GM18519 (cell line): Measurements from ENCODE around the gene PDIA5.

Experiments
- ATAC-seq: cut with Tn5 transposase; IDR thresholded peaks from one replicate; pipeline ENCODE4 v1.9.1; 2021; ENCODE audit warnings: mild to moderate bottlenecking, moderate library complexity; ENCODE audit not compliant: unreplicated experiment, low FRiP score

Gene PDIA5

GRCh38 chr3:123070510-123070909 lies 3.7 kb downstream of the PDIA5 start:
- ATAC-seq = no peak

GRCh38 chr3:123071146-123071545 lies 4.3 kb downstream of the PDIA5 start:
- no peak for ATAC-seq

GRCh38 chr3:123071581-123071980 lies 4.8 kb downstream of the PDIA5 start:
- no peak for ATAC-seq

GRCh38 chr3:123072152-123072551 lies 5.3 kb downstream of the PDIA5 start:
- ATAC-seq = no peak

DNA sequence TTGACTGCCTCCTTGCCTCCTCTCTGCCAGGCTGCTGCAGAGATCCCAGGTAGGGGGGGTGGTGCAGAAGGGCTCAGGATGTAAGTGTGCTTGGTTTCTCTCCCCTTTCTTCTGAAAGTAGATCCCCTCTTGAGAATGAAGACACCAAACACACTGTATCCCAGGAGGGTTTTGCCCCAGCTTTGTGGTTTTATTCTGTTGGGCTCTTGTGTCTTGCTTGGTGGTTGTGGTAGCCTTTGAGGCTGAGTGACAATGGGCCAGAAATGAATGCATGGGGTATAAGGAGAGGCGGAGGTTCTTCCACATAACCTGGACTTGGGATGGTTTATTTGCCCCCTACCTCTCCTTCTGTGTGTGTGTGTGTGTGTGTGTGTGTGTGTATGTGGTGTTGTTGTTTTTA lies 5.7 kb downstream of the PDIA5 start:
- no peak for ATAC-seq

DNA sequence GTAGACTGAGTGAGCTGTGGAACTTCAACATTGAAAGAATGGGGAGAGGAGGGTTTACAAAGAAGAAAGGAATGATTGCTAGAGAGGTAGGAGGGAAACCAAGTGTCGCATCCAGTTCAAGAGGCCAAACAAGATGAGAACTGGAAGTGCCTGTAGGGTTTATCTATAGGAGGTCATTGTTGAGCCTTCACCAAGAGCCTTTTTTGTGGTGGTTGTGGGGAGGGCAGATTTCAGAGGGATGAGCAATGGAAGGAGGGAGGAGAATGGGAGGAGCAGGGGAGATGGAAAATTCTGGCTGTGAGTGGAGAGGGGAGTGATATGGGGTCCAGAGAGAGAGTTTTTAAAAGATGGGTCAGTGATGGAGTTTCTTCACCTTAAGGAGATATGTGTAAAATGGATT lies 8.5 kb downstream of the PDIA5 start:
- no peak for ATAC-seq

- no peak for ATAC-seq
Measured at GRCh38 chr3:123076112-123076495, 9.3 kb downstream of the PDIA5 start.

DNA sequence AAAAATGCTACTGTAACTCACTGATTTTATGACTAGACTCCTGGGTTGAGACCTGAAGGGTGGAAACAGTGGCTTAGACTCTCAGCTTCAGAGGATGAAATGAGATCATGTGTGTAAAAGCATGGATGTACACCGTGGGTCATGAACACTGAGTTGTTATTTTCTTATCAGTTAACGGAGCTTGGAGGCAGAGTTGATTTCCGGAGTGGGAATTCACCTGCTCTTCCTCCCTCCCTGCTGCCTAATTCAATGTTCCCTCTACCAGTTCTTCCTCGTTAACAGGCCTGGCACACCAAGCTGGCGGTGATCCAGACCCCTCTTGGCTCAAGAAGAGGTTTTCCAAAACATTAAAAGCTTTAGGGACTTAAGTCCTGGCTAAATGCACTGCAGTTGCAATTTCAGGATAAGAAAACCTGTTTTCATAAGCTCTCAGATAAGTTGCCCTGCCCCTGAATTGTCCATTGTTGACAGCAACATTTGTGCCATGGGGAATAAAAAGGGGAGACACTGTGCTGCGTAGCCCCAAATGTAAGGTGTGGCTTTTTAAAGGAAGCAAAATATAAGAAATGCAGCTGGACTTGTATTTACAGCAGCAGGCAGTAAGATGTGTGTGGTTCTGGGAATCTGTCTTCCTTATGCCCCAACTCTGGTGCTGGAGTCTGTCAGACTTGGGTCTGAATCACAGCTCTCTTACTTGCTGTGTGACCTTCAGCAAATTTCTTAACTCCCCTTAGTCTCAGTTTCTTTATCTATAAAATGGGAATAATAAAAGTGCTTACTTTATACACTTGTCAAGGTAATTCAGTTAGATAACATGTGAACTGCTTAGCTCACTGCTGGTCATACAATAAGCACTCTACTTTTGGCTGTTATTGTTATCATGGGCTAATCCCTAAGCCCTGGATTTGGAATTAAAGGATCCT lies 9.9 kb downstream of the PDIA5 start:
- no peak for ATAC-seq

DNA sequence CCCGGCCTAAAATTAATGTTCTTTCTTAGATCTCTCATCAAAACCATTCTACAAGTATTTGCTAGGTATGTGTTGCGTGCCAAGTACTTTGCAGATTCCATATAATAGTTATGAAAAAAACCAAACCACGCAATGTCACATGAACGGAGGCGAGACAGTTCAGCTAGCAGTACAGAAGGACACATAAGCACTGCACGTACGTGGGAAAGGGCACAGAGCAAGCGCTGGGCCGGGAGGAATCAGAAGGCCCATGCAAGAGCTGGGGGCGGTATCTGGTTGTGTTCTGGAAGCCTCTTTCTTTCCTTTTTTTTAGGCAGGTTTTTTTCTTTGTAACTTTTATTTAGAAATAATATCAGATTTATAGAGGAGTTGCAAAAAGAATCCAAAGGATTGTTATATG lies 11.3 kb downstream of the PDIA5 start:
- ATAC-seq = no peak

GRCh38 chr3:123080864-123081562 lies 14.2 kb downstream of the PDIA5 start:
- ATAC-seq = no peak

DNA sequence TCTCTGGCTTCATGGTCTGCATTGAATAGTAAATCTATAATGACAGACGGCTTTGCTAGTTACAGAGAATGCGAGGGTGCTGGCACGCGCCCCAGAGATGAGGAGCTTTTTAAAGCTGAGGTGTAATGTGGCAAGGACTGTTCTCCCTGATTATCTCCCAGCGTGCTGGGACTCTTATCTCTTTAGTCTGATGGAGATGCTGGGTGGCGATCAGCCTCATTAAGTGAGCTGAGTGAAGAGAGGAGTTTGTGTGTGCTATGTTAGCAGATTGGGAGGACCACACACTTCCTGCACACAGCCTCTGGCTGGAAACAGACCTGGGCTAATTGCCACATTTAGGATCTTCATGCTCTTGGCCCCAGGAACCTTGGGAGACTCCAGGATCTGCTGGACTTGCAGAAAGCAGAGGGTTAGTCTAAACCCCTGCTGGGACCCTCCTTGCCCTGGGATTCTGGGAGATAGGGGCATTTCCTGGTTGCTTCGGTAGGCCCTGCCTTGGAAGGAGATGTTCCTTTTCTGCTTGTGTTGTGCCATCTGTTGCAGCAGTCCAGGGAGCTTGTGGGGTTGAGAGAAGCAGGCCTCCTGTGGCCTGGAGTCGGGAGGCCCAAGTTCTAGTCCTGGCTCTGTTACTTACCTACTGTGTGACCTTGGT lies 15.0 kb downstream of the PDIA5 start:
- no peak for ATAC-seq

GRCh38 chr3:123082370-123083065 lies 15.7 kb downstream of the PDIA5 start:
- ATAC-seq = no peak

GRCh38 chr3:123083383-123084124 lies 16.7 kb downstream of the PDIA5 start:
- ATAC-seq = no peak

- no peak for ATAC-seq
Measured at GRCh38 chr3:123084192-123084591, 17.4 kb downstream of the PDIA5 start.

GRCh38 chr3:123084738-123085237 lies 18.0 kb downstream of the PDIA5 start:
- ATAC-seq = no peak

GRCh38 chr3:123085293-123085931 lies 18.6 kb downstream of the PDIA5 start:
- ATAC-seq = no peak

DNA sequence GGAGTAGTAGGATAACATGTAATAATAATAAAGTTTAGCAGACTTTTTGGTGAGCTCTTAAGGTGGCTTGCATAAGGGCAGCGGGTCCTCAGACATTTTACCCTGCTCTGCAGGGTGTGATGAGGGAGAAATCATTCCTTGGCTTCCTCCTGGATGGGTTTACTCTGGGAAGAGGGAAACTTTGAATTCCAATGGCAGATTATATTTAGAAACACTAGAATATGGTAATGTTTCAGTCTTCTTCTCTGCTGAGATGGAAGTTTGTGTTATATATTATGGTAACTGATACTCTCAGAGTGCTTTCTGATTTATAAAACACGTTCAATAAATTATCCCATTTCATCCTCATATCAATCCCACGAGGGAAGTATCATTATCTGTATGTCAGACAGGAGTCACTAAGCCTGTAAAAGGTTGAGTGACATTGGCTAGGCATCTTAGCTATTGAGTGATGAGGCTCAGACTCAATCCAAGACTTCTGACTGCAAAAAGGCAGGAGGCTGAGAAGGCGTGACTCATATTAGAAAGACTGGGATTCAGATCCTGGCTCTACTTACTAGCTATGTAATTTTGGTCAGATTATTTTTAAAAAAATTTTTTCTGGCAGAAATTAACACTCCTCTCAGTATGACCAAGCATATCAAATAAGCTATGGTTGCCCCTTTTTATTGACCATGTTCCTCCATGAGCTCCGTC lies 19.3 kb downstream of the PDIA5 start:
- ATAC-seq = no peak

GRCh38 chr3:123088387-123088786 lies 21.6 kb downstream of the PDIA5 start:
- no peak for ATAC-seq
